Prostate gland (tissue), 2 donors: Measurements from ENCODE around the gene HOXB1.

Experiments
- CTCF ChIP-seq, 4 experiments: fragments of 200-600 bp in 2 of 4; fragments of 450-650 bp in 2 of 4; sonication (generic) in 2 of 4; IDR thresholded peaks; 1 replicate in 3 of 4; 2 replicates in 1 of 4; pipeline ENCODE4 v1.5.1; 2016 to 2019; ENCODE audit warnings: antibody characterized with exemption in 4 of 4, mild to moderate bottlenecking in 2 of 4, moderate library complexity in 2 of 4
- POLR2AphosphoS5 ChIP-seq: sonication (generic); formaldehyde crosslinking; IDR thresholded peaks from one replicate; pipeline ENCODE4 v1.6.1; 2017; ENCODE audit warnings: antibody characterized with exemption

GRCh38 chr17:48515925-48516900 is 14.6 kb downstream of the HOXB1 start:
- TF ChIP-seq CTCF (IDR thresholded peaks at IDR 0.05) (no peak), POLR2AphosphoS5 (no peak)
